GM12878 (cell line): ENCODE measurements around the gene VWA8. TPM values are rescaled to one million over a fixed set of nuclear protein-coding genes. Genes with fewer than 3 reads are reported as not detected.

ENCODE experiments used
- ATAC-seq: fragments of 200-7000 bp; cut with Tn5 transposase; 3 replicates; pipeline ENCODE4 v1.9.1; 2020; ENCODE audit warnings: mild to moderate bottlenecking, moderate library complexity
- BruUV-seq: library from RNA; stranded (reverse); fragments of 400-500 nt; replicated peaks from 2 replicates; lab custom pipeline; 2021; lab: Mats Ljungman, UMichigan
- CTCF ChIA-PET: fragments of 300-600 bp; sonication (Branson Sonifier 250); formaldehyde crosslinking; extraction: SDS; loops from one replicate; lab custom pipeline; 2021; ENCODE audit warnings: inconsistent platforms; lab: Yijun Ruan, JAX
- POLR2A ChIA-PET: fragments of 350-600 bp; formaldehyde crosslinking; extraction: SDS; loops from one replicate; lab custom pipeline; 2021; ENCODE audit warnings: inconsistent platforms; lab: Charles Lee
- RAD21 ChIA-PET: fragments of 300-600 bp; sonication (Branson Sonifier 250); formaldehyde crosslinking; loops from one replicate; lab custom pipeline; 2023; ENCODE audit warnings: antibody characterized with exemption; ENCODE audit not compliant: unreplicated experiment; lab: Charles Lee
- SMC1A ChIA-PET: fragments of 300-600 bp; sonication (Branson Sonifier 250); formaldehyde crosslinking; loops from one replicate; lab custom pipeline; 2023; ENCODE audit not compliant: unreplicated experiment, uncharacterized antibody; lab: Charles Lee
- DNase-seq: peaks from one replicate; pipeline ENCODE4 v3.0.0-alpha.2; 2011; ENCODE audit warnings: low read depth, low spot score
- FAIRE-seq: peaks from 3 replicates; lab custom pipeline; 2011; peaks lifted over from hg19 to GRCh38; lab: Jason Lieb, UNC
- H2AFZ ChIP-seq: 2 replicates; pipeline ENCODE4 v1.6.0; 2011; ENCODE audit warnings: low read depth, low read length, control low read depth; ENCODE audit not compliant: control insufficient read depth
- H3K27ac ChIP-seq: 2 replicates; pipeline ENCODE4 v1.5.1; 2011; ENCODE audit warnings: control low read depth; ENCODE audit not compliant: control insufficient read depth, insufficient read depth
- H3K27me3 ChIP-seq, 2 experiments: replicated peaks in 1 of 2; 2 replicates each; pipeline versions ENCODE4 v1.6.0 to v1.6.1; 2011; ENCODE audit warnings: low read length in 1 of 2; ENCODE audit not compliant: control insufficient read depth in 2 of 2, insufficient read depth in 2 of 2
- H3K36me3 ChIP-seq, 2 experiments: 2 replicates each; pipeline ENCODE4 v1.5.1; 2011; ENCODE audit warnings: low read length in 1 of 2; ENCODE audit not compliant: control insufficient read depth in 2 of 2, insufficient read depth in 2 of 2
- H3K4me1 ChIP-seq: 2 replicates; pipeline ENCODE4 v1.6.1; 2011; ENCODE audit warnings: mild to moderate bottlenecking, low read length, moderate library complexity, mixed read lengths; ENCODE audit not compliant: control insufficient read depth, insufficient read depth
- H3K4me2 ChIP-seq: 2 replicates; pipeline ENCODE4 v1.6.0; 2011; ENCODE audit warnings: control low read depth; ENCODE audit not compliant: control insufficient read depth, insufficient read depth
- H3K4me3 ChIP-seq: fragments of 200-600 bp; sonication (generic); 2 replicates; pipeline ENCODE4 v1.5.1; 2016
- H3K79me2 ChIP-seq: 2 replicates; pipeline ENCODE4 v1.6.0; 2011; ENCODE audit warnings: low read length; ENCODE audit not compliant: control insufficient read depth, insufficient read depth
- H3K9ac ChIP-seq: 2 replicates; pipeline ENCODE4 v1.8.0; 2011; ENCODE audit warnings: low read length, control low read depth, mixed read lengths; ENCODE audit not compliant: control insufficient read depth, insufficient read depth
- H3K9me3 ChIP-seq: replicated peaks from 3 replicates; pipeline ENCODE4 v1.5.1; 2011; ENCODE audit warnings: mild to moderate bottlenecking, low read length; ENCODE audit not compliant: control insufficient read depth, insufficient read depth
- H4K20me1 ChIP-seq: 2 replicates; pipeline ENCODE4 v1.6.0; 2011; ENCODE audit not compliant: control insufficient read depth, insufficient read depth
- BMI1 ChIP-seq: fragments of 450-650 bp; IDR thresholded peaks from 2 replicates; pipeline ENCODE4 v1.6.1; 2016; ENCODE audit warnings: mild to moderate bottlenecking, moderate library complexity, borderline replicate concordance
- ETV6 ChIP-seq, 2 experiments: fragments of 450-650 bp in 1 of 2; IDR thresholded peaks in 1 of 2; conservative IDR thresholded peaks in 1 of 2; 2 replicates each; pipeline ENCODE4 v1.6.1; 2014; ENCODE audit warnings: antibody characterized with exemption in 1 of 2, borderline replicate concordance in 1 of 2, low read depth in 1 of 2, mild to moderate bottlenecking in 1 of 2, moderate library complexity in 1 of 2
- FOXK2 ChIP-seq: fragments of 450-650 bp; IDR thresholded peaks from 2 replicates; pipeline ENCODE4 v1.6.1; 2017; ENCODE audit warnings: mild to moderate bottlenecking, moderate library complexity
- IKZF2 ChIP-seq, 2 experiments: fragments of 450-650 bp; IDR thresholded peaks; 2 replicates each; pipeline ENCODE4 v1.6.1; 2017; ENCODE audit warnings: mild to moderate bottlenecking in 2 of 2, moderate library complexity in 2 of 2
- PAX5 ChIP-seq: IDR thresholded peaks from 2 replicates; pipeline ENCODE4 v1.6.1; 2011; ENCODE audit warnings: low read depth, low read length, borderline replicate concordance
- POLR2AphosphoS2 ChIP-seq: IDR thresholded peaks from 2 replicates; pipeline ENCODE4 v1.6.1; 2011; ENCODE audit warnings: low read depth, mild to moderate bottlenecking, low read length, improper control_type of control experiment, moderate library complexity
- RELB ChIP-seq: fragments of 450-650 bp; IDR thresholded peaks from 2 replicates; pipeline ENCODE4 v1.6.1; 2017; ENCODE audit warnings: low read depth, mild to moderate bottlenecking, moderate library complexity
- SMAD1 ChIP-seq: fragments of 450-650 bp; IDR thresholded peaks from 2 replicates; pipeline ENCODE4 v1.6.1; 2018; ENCODE audit warnings: mild to moderate bottlenecking, low read depth; ENCODE audit not compliant: partially characterized antibody
- SMAD5 ChIP-seq: IDR thresholded peaks from 2 replicates; pipeline ENCODE4 v1.6.1; 2016; ENCODE audit warnings: antibody characterized with exemption, low read depth
- SUPT20H ChIP-seq: IDR thresholded peaks from 2 replicates; pipeline ENCODE4 v1.6.1; 2011; ENCODE audit warnings: low read depth, mild to moderate bottlenecking, low read length, moderate library complexity, borderline replicate concordance; ENCODE audit not compliant: control insufficient read depth
- TAF1 ChIP-seq: IDR thresholded peaks from 2 replicates; pipeline ENCODE4 v1.6.1; 2011; ENCODE audit warnings: mild to moderate bottlenecking, low read depth, low read length, borderline replicate concordance
- WGBS: methylation state at CpG from one replicate; pipeline ENCODE4 v1.1.6; 2016; ENCODE audit warnings: low lambda C conversion rate; ENCODE audit not compliant: insufficient replicate concordance, insufficient coverage; ENCODE audit errors: missing lambda C conversion rate; 5-methylcytosine and 5-hydroxymethylcytosine counted together
- in situ Hi-C: fragments of 300-500 bp; cut with MboI; formaldehyde crosslinking; loops from 9 replicates; pipeline ENCODE4 v1.14.3; 2018; ENCODE audit warnings: mixed read lengths
- intact Hi-C: fragments of 100-400 bp; cut with micrococcal nuclease; formaldehyde crosslinking; loops from one replicate; pipeline ENCODE4 v1.14.2; 2022; ENCODE audit not compliant: unreplicated experiment
- polyA plus RNA-seq, 11 experiments: library from polyadenylated mRNA; depleted of rRNA in 4 of 11; unstranded in 6 of 11; stranded (reverse) in 5 of 11; fragments of >200 nt; fragmentation: Nextera tagmentation in 4 of 11; fragmentation: Illumina TruSeq in 1 of 11; extraction: Ambion mirVana in 4 of 11; extraction: Trizol in 1 of 11; gene quantifications; 1 replicate in 1 of 11; 2 replicates in 10 of 11; pipeline versions ENCODE4 v1.2.1 to v1.2.3, GENCODE V29; 2011 to 2016; ENCODE audit warnings: inconsistent platforms in 2 of 11, missing spikeins in 2 of 11, low read depth in 1 of 11
- total RNA-seq, 4 experiments: library from RNA; depleted of rRNA in 3 of 4; stranded (reverse); fragments of >200 nt in 3 of 4; fragmentation: Illumina TruSeq in 1 of 4; extraction: Trizol in 1 of 4; gene quantifications; 2 replicates each; pipeline versions ENCODE4 v1.2.1 to v1.2.3, GENCODE V29; 2013 to 2021
- TF ChIP-seq, protein P1 (sequence below): fragments of 150-350 bp; IDR thresholded peaks from 2 replicates; pipeline ENCODE4 v1.6.1; 2016; ENCODE audit warnings: low read depth, low read length
- TF ChIP-seq, protein P2 (sequence below): fragments of 450-650 bp; IDR thresholded peaks from 2 replicates; pipeline ENCODE4 v1.6.1; 2017; ENCODE audit warnings: mild to moderate bottlenecking, moderate library complexity

The VWA8 gene
- total and polyA plus RNA-seq, 10 of the 15 experiments (the other 5 are each of a cell fraction or from before 2014, with no cell fraction given), result 3.0 to 21.8 (median 13.5) TPM

DNA sequence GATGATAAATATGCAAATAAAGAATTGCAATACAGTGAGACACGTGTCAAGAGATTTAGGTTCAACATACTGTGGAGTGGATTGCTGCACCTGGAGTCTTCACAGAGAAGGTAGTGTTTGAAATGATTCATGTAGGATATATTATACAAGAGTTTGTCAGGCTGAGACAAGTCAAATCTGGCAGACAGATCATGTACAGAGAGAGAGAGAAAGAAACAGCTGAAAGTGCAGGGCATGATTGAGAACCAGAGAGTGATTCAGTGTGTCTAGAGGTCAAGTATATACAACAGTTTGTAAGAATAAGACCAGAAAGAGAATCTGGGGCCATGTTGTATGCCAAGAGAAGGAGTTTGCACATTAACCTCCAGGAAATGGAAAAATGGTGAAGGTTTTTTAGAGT, 2.1 kb upstream of the VWA8 start (continued):
- TF ChIP-seq RELB (no peak), ETV6 (conservative IDR thresholded peaks at IDR 0.05 in 1 of 2, IDR thresholded peaks at IDR 0.05 in 1 of 2; ENCODE audit: borderline replicate concordance in 1 of 2, low read depth in 1 of 2) (no peak), TAF1 (no peak)
- TF ChIP-seq, protein P1, sequence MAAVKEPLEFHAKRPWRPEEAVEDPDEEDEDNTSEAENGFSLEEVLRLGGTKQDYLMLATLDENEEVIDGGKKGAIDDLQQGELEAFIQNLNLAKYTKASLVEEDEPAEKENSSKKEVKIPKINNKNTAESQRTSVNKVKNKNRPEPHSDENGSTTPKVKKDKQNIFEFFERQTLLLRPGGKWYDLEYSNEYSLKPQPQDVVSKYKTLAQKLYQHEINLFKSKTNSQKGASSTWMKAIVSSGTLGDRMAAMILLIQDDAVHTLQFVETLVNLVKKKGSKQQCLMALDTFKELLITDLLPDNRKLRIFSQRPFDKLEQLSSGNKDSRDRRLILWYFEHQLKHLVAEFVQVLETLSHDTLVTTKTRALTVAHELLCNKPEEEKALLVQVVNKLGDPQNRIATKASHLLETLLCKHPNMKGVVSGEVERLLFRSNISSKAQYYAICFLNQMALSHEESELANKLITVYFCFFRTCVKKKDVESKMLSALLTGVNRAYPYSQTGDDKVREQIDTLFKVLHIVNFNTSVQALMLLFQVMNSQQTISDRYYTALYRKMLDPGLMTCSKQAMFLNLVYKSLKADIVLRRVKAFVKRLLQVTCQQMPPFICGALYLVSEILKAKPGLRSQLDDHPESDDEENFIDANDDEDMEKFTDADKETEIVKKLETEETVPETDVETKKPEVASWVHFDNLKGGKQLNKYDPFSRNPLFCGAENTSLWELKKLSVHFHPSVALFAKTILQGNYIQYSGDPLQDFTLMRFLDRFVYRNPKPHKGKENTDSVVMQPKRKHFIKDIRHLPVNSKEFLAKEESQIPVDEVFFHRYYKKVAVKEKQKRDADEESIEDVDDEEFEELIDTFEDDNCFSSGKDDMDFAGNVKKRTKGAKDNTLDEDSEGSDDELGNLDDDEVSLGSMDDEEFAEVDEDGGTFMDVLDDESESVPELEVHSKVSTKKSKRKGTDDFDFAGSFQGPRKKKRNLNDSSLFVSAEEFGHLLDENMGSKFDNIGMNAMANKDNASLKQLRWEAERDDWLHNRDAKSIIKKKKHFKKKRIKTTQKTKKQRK, result no peak

DNA sequence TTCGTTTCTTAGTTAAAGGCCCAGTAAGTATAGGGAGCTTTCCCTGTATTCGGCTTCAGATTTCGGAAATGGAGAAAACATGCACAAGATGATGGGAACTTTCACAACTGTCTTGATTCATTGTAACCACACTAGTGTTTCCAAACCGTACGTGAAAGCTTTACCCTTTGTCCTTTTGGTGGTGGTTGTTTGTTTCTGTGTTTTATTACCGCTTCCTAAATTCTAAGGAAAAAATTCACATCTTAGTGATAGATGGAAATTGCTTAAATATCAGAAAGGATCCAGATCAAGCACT, 504 bp upstream of the VWA8 start:
- RAD21 ChIA-PET, result interaction anchor here (1.1 to 1.9 kb wide), 4 partner anchors 21 to 292 kb away, joined by 3 to 5 read pairs (median 4); no protein-coding TSS in a partner anchor
- in situ Hi-C loops (no loop called here), intact Hi-C loops (loop anchor here (2.0 kb wide), 1 partner anchor 79 kb away; no protein-coding TSS in a partner anchor)
- H2AFZ ChIP-seq, result peak overlapping the region; percentile 100
- H3K79me2 ChIP-seq, result peaks cover 39% of the 10 kb centered on the region
- CTCF ChIA-PET, result interaction anchor here (2.3 to 2.6 kb wide), 3 partner anchors 57 to 293 kb away, joined by 5 to 11 read pairs (median 8); no protein-coding TSS in a partner anchor
- H3K27ac ChIP-seq, result peak overlapping the region; percentile 87
- no peaks in the 10 kb centered on the region; the same call in 1 of the 2 replicates for H3K4me1 ChIP-seq
- H3K36me3 ChIP-seq, result no peaks in the 10 kb centered on the region
- SMC1A ChIA-PET, result interaction anchor here (1.0 to 4.1 kb wide), 8 partner anchors 10 to 86 kb away, joined by 3 to 27 read pairs (median 4); no protein-coding TSS in a partner anchor
- ATAC-seq, result peak; percentile 2; the same call in 1 of the 3 replicates
- TSS peak; percentile 92 for BruUV-seq
- peak overlapping the region; percentile 82 for H3K4me3 ChIP-seq
- H3K9me3 ChIP-seq, result no peaks in the 10 kb centered on the region
- peak overlapping the region; percentile 94 for H3K9ac ChIP-seq
- POLR2A ChIA-PET, result interaction anchor here (0.6 to 1.8 kb wide), 4 partner anchors 10 to 125 kb away, joined by 3 to 6 read pairs (median 4); partner anchors contain the start of gene DGKH
- FAIRE-seq, result peak; percentile 75
- no peak for DNase-seq
- peak overlapping the region; percentile 93 for H3K4me2 ChIP-seq
- no peaks in the 10 kb centered on the region for H4K20me1 ChIP-seq
- WGBS, result 21% methylated on average over 6 of the region's 6 CpGs
- no peaks in the 10 kb centered on the region for H3K27me3 ChIP-seq
- TF ChIP-seq FOXK2 (no peak), BMI1 (no peak), PAX5 (no peak), SMAD5 (no peak), SMAD1 (no peak), IKZF2 (IDR thresholded peaks at IDR 0.05) (0 out of 4 replicates have a peak, but pooled peaks of 1 of the 2 experiments have one; percentile 2), POLR2AphosphoS2 (no peak), SUPT20H (no peak)
- TF ChIP-seq, protein P2, sequence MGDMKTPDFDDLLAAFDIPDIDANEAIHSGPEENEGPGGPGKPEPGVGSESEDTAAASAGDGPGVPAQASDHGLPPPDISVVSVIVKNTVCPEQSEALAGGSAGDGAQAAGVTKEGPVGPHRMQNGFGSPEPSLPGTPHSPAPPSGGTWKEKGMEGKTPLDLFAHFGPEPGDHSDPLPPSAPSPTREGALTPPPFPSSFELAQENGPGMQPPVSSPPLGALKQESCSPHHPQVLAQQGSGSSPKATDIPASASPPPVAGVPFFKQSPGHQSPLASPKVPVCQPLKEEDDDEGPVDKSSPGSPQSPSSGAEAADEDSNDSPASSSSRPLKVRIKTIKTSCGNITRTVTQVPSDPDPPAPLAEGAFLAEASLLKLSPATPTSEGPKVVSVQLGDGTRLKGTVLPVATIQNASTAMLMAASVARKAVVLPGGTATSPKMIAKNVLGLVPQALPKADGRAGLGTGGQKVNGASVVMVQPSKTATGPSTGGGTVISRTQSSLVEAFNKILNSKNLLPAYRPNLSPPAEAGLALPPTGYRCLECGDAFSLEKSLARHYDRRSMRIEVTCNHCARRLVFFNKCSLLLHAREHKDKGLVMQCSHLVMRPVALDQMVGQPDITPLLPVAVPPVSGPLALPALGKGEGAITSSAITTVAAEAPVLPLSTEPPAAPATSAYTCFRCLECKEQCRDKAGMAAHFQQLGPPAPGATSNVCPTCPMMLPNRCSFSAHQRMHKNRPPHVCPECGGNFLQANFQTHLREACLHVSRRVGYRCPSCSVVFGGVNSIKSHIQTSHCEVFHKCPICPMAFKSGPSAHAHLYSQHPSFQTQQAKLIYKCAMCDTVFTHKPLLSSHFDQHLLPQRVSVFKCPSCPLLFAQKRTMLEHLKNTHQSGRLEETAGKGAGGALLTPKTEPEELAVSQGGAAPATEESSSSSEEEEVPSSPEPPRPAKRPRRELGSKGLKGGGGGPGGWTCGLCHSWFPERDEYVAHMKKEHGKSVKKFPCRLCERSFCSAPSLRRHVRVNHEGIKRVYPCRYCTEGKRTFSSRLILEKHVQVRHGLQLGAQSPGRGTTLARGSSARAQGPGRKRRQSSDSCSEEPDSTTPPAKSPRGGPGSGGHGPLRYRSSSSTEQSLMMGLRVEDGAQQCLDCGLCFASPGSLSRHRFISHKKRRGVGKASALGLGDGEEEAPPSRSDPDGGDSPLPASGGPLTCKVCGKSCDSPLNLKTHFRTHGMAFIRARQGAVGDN, result no peak
